Activated CD4-positive, alpha-beta T cell treated with anti-CD3 and anti-CD28 coated beads, Interleukin-2, amount 50 U/mL, for 24 hours (primary cell): ENCODE data around the gene COL11A1.
"Not testable (repeated sequence)": the region's sequence is repeated elsewhere in the genome, so short reads cannot be mapped to it uniquely, and the experiment has no call there.

Experiments
- DNase-seq, 2 donors: peaks; one replicate each; pipeline ENCODE4 v3.0.0-alpha.2; 2020; ENCODE audit warnings: low read depth in 1 of 2, low spot score in 1 of 2

The COL11A1 gene

GRCh38 chr1:103108376-103109150 is at the start of gene COL11A1:
TSS of gene COL11A1 (minus strand) at chr1:103108522. CDS start at chr1:103108178, 344 bp downstream.
- DNase-seq: no peak

DNA sequence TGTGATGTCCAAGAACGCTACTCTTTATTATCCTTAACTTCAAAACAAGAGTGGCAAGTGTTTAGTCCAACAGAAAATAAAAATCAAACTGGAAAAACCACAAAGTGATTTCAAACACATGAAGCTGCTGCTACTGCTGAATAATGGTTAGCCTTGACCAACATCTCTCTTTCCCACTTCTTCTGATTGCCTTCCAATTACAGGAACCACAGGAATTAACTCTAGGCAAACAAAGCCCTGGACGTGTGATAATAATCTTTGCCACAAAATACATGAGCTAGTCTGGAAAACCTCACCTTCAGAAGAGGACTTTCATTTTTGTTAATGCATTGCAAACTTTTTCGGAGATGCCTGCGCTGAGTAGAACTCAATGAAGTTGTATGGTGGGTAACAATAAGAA is 48.6 kb upstream of the COL11A1 start:
- DNase-seq: no peak

DNA sequence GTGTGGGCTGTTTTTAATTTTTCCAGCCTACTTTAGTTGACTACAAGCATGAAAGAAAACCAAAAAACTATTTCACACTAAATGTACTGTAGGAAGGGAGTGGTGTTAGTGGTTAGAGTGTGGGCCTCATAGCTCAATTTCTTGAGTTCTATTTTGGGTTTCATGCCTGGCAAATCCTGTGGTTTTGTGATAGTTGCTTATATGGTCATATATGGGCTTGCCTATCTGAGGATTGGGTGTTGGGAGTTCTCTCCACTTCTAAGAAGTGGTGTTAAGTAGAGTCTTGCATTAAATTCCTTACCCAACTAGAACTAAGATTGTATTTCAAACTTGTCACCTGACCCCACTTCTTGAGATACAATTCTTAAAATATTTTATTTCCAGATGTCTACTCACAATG is 37.8 kb upstream of the COL11A1 start:
- no peak for DNase-seq

GRCh38 chr1:103145449-103145848 is 37.1 kb upstream of the COL11A1 start:
- no peak for DNase-seq

GRCh38 chr1:103144681-103145080 is 36.4 kb upstream of the COL11A1 start:
- no peak for DNase-seq

DNA sequence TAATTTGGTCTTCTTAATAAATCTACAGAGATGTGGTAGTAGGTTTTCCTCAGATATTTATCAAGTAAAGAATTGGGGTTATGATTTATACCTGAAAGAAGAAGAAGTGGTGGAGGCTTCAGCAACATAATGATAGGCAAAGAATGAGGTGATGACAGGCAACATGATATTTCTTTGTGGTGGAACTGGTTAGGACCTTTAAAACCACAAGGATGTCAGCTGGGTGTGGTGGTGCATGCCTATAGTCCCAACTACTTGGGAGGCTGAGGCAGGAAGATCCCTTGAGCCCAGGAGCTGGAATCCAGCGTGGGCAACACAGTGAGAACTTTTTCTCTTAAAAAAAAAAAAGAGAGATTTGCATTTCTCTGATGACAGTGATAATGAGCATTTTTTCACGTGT is 34.1 kb upstream of the COL11A1 start:
- no peak for DNase-seq

GRCh38 chr1:103129796-103130195 is 21.5 kb upstream of the COL11A1 start:
- no peak for DNase-seq

DNA sequence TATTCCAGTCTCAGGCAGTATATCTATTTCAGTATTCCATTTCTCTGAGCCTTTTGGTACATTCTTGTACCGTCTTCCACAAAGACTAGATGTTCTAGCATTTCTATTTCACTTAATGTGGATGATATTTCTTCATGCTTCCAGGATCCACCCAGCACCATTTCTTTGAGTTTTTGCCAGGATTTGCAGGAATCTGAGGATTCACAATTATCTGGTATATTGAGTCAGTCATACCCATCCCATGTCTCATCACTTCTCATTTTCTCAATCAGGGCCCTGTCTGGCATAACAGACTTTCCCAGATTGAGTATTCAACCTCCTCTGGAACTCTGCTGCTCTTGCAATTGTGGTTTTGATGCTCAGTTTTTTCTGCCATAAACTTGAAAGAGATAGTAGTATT is 20.9 kb upstream of the COL11A1 start:
- DNase-seq: no peak

DNA sequence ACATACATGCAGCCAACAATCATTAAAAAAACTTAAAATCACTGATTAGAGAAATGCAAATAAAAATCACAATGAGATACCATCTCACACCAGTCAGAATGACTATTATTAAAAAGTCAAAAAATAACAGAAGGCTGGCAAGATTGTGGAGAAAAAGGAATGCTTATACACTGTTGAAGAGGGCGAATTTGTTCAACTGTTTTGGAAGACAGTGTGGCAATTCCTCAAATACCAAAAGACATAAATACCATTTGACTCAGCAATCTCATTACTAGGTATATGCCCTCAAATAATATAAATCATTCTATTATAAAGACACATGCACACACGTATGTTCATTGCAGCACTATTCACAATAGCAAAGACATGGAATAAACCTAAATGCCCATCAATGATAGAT is 19.9 kb upstream of the COL11A1 start:
- not testable (repeated sequence) for DNase-seq

DNA sequence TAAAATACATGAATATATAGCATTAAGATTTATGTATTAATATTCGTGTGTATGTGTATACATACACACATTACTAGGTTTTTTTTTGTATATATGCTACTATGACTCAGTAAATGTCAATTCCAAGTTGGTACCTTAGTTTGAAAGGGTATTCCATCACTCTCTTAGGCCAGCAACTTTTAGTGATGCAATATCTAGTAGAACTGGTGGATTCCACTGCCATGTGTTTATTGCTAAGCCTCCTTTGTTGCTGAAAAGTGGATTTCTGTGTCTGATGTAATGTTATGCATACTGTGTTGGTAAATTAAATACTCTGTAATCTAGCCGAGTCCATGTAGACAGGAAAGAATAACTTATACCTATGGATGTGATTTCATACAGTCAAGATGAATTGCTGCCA is 16.9 kb upstream of the COL11A1 start:
- no peak for DNase-seq

DNA sequence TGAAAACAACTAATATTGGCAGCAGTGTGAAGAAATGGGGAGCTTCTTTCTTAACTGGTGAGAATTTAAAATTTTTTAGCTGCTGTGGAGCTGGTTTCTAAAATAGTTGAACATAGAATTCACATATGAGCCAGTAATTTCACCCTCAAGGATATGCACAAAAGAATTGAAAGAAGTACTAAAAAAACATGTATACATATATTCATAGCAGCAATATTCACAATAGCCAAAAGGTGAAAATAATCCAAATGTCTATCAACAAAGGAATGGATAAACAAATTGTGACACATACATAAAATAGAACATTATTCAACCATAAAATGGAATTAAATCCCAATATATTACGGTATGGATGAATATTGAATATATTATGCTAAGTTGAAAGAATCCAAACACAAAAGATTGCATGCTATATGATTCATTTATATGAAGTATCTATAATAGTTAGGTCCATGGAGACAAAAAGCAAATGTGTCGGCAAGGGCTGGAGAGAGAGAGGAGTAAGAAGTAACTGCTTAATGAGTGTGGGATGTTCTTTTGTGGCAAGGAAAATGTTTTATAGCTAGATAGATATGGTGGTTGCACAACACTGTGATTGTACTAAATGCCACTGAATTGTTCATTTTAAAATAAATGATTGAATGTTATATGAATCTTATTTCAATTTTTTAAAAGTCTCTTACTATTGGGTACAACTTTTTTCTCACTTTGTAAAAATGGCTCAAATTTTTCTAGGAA is 14.8 kb upstream of the COL11A1 start:
- DNase-seq: no peak

- DNase-seq: no peak
Measured at GRCh38 chr1:103120981-103121380, 12.7 kb upstream of the COL11A1 start.

DNA sequence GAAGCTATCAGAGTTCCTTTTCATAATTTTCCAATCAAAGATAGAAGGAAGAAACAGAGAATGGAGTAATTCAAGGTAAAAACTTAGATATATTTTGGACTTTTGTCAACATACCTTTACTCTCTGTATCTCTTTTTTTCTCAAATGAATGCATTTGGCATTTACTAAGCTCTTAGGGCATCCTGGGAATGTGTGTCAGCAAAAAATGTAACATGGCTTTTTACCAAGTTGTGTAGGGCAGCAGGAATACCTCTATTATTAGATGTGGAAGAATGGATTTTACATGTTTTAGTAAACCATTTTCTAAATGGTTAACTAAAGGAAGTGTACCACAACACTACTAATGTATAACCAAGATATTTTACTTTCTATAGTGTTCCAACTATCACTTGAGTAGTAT is 4.2 kb upstream of the COL11A1 start:
- no peak for DNase-seq

- DNase-seq: no peak
Measured at GRCh38 chr1:103111926-103112325, 3.6 kb upstream of the COL11A1 start.

DNA sequence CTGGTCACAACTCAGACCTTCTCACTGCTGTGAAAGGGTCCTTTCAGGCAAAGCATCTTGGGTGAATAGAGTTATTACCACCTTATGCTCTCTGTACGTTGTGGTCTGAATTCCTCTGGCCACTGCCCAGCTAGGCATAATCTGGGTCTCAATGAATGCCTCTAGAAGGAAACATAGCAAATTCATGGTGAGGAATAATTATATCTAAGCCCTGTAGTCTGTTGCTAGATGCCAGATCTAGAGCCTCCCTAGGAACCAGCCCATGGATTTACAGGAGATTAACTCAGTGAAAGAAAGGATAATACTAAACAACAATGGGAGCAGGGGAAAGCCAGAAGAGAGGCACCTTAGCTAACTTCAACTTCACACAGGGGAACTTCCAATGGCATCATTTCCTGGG is 2.4 kb upstream of the COL11A1 start:
- DNase-seq: no peak

DNA sequence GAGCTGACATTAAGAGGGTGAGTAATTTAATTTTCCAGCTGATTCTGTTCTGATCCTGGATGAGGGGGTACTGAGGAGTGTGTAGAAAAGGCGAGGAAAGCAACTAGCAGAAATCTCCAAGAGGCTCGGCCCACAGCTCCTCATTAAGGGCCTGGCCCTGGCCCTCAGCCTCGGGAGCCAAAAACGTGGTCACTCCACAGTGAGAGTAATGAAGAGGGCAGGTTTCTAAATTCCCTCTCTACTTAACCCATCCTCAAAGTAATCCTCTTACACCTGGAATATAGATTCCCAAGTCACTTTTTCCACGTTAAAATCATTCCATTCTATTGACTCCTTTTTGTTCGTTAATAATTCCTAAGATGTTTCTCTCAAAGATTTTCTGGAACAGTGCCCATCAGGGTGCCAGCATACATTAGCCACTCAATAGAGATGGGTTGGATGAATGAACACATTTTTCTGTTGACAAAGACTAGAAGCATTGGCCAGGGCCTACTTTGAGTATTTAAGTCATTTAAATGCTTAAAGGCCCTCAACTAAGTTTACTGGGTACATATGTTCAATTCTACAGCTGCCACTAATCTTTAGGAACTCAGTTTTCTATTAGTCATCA is 1.1 kb upstream of the COL11A1 start:
- DNase-seq: no peak

DNA sequence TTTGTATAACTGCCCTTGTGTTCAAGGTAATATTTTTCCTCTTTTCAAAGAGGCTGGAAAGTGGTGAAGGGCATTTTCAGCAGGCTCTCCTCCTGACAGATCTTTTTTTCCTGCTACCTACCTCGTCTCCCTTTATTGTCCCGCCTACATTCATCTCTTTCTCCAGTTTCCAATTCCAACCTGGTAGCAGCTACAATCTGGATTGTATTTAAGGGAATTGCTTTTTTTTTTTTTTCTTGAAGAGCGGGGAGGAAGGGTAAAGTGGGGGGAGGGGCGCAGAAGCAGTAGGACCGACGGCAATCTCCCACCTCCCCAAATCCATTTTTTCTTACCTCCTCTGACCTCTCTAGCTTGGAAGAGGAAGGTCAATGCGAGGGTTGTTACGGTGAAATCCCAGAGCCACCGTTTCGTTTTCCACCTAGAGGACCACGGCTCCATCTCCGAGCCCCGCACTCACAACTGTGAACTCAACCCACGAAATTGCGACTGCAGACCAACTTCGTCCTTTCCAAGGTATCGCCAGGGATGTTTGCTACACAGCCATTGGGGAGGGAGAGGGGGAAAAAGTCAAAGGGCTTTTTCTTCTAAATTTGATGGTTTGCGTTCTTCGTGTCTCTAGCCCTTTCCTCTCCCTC is 464 bp downstream of the COL11A1 start:
- no peak for DNase-seq

GRCh38 chr1:103106426-103107341 is 1.6 kb downstream of the COL11A1 start:
- peak in 1 of 2 donors; percentile 1 for DNase-seq

GRCh38 chr1:103101399-103101798 is 6.9 kb downstream of the COL11A1 start:
- DNase-seq: no peak

DNA sequence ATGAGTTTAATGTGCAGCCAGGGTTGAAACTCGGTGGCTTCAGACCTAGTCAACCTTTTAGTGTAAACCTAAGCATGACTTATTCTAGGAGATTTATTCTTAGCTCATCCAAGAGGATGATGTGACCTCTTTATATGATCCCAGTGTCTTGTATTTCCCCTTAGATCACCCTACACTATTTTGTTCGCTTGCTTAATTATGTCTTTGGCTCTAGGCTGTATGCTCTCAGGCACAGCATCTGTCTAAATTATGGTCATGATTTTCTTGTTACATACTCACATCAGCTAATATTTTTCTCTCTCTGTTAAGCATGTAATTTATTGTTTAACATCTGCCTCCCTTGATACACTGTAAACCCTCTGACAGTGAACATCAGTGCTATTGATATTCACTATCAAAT is 19.1 kb downstream of the COL11A1 start:
- no peak for DNase-seq

DNA sequence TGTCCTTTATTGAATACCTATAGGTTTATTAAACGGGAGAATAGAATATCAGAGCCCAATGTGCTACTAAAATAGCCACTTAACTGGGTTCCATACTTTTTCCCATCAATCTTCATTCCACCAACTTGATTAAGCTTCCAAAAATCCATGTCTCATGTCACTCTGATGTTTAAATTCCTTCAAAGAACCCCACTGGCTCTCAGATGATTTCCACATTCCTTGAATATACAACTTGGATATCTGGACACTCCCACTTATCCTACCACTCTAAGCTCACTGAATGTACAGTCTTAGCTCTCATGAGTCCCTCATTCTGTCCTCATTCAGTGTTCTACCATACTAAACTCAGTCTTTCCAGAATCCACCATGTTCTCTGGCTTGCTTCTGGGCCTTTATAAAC is 21.1 kb downstream of the COL11A1 start:
- no peak for DNase-seq
